ENCODE data around the gene TMEM50A.
A peak's percentile ranks its signal among the peaks of the same experiment; 100 is the strongest.
"Not testable (repeated sequence)": the region's sequence is repeated elsewhere in the genome, so short reads cannot be mapped to it uniquely, and the experiment has no call there.

The TMEM50A gene

DNA sequence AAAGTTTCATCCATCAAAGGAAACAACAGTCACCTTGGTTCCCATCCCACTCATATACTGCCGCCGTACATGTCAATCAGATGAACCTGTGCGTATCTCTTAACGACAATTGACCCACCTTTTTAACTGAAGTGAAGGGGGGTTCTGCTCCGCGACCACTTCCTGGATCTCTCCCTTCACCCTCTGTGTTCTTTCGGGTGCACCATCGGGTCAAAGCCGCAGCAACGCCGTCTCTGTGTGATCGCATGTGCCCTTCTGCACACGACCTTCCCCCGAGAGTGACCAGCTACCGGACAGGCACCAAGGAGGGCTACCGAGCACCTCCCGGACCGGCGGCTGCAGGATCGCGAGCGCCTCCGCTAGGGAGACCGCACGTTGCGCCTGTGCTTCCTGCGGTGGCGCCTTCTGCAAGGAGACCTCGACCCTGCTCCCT, 1.2 kb upstream of the TMEM50A start:
- H3K4me1 ChIP-seq (ENCODE audit: control insufficient read depth in 5 of 5, insufficient read depth in 5 of 5, low read length in 5 of 5), result peaks cover 1 to 28% (median 18%) of the 10 kb centered on the region in 5 donors
- not testable (repeated sequence) for H3K27ac ChIP-seq (ENCODE audit: low read depth, low read length); H3K36me3 ChIP-seq (ENCODE audit: control insufficient read depth in 5 of 5, insufficient read depth in 5 of 5, low read length in 5 of 5); H3K9me3 ChIP-seq (ENCODE audit: control insufficient read depth in 5 of 5, low read length in 5 of 5); H3K27me3 ChIP-seq (ENCODE audit: control insufficient read depth in 5 of 5, insufficient read depth in 4 of 5, low read length in 5 of 5)
- peak overlapping the region in 4 of 5 donors; percentile 48 to 77 (median 67) for H3K9ac ChIP-seq (ENCODE audit: low read length in 5 of 5)
- peak overlapping the region; percentile 62 to 83 (median 75) for H3K4me3 ChIP-seq (ENCODE audit: low read depth in 1 of 5, low read length in 5 of 5)

DNA sequence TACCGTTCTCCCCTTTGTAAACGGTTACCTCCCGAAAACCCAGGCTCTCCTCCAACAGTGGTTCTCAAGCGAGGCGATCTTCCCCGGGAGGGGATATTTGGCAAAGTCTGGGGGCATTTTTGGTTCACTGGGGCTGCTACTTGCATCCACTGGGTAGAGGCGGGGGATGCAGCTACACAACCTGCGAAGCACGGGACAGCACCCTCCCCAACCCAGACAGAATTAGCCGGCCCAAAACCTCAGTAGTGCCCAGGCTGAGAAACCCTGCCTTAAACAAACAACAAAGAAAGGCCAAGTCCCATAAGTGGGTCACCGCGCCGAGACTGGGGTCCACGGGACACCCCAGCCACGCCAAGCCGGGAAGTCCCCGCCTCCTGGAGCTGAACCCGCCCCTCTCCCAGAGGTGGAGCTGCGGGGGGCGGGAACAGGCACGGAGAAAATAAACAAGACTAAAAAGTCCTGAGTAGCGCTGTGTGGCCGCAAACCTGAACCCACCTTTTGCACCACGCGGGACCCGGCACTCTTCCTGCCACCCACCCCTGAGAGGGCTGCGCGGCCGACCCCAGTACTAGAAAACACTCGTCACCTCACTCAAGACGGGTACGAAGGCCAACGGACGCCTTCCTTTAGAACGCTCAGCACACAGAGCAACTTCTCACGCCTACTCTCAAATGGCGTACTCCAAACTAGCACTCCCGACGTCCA, 499 bp upstream of the TMEM50A start:
- H3K4me1 ChIP-seq (ENCODE audit: control insufficient read depth in 5 of 5, insufficient read depth in 5 of 5, low read length in 5 of 5), result peaks cover 1 to 28% (median 18%) of the 10 kb centered on the region in 5 donors
- peak overlapping the region; percentile 48 to 90 (median 85) for H3K4me3 ChIP-seq (ENCODE audit: low read depth in 1 of 5, low read length in 5 of 5)
- not testable (repeated sequence) for H3K9me3 ChIP-seq (ENCODE audit: control insufficient read depth in 5 of 5, low read length in 5 of 5); H3K36me3 ChIP-seq (ENCODE audit: control insufficient read depth in 5 of 5, insufficient read depth in 5 of 5, low read length in 5 of 5); H3K27me3 ChIP-seq (ENCODE audit: control insufficient read depth in 5 of 5, insufficient read depth in 4 of 5, low read length in 5 of 5)
- peak overlapping the region; percentile 83 for H3K27ac ChIP-seq (ENCODE audit: low read depth, low read length)
- H3K9ac ChIP-seq (ENCODE audit: low read length in 5 of 5), result peak overlapping the region in 2 of 5 donors; percentile 64 to 90

DNA sequence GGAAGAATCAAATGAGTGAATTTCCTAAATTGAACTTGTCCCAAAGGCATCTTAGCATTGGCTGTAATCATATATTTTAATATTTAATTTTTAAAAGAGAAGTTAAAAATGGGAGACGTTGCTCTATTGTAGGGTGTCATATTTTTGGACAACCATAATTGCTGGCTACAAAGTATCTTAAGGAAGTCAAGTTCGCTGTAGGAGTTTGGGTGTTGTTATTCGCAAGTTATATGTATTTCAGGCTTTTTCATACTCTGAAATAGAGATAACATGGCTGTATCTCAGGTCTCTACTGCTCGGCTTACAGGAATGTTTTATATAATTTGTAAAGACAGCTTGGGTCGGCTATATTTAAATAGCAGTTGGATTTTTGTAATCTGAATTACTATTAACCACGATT, 852 bp downstream of the TMEM50A start:
- peaks cover 1 to 28% (median 18%) of the 10 kb centered on the region in 5 donors for H3K4me1 ChIP-seq (ENCODE audit: control insufficient read depth in 5 of 5, insufficient read depth in 5 of 5, low read length in 5 of 5)
- peak overlapping the region; percentile 74 to 90 (median 85) for H3K4me3 ChIP-seq (ENCODE audit: low read depth in 1 of 5, low read length in 5 of 5)
- peaks cover 7 to 13% (median 8%) of the 10 kb centered on the region in 5 donors for H3K36me3 ChIP-seq (ENCODE audit: control insufficient read depth in 5 of 5, insufficient read depth in 5 of 5, low read length in 5 of 5)
- peak overlapping the region; percentile 83 for H3K27ac ChIP-seq (ENCODE audit: low read depth, low read length)
- no peaks in the 10 kb centered on the region for H3K9me3 ChIP-seq (ENCODE audit: control insufficient read depth in 5 of 5, low read length in 5 of 5)
- H3K27me3 ChIP-seq (ENCODE audit: control insufficient read depth in 5 of 5, insufficient read depth in 4 of 5, low read length in 5 of 5), result no peaks in the 10 kb centered on the region
- peak overlapping the region; percentile 75 to 90 (median 82) for H3K9ac ChIP-seq (ENCODE audit: low read length in 5 of 5)

DNA sequence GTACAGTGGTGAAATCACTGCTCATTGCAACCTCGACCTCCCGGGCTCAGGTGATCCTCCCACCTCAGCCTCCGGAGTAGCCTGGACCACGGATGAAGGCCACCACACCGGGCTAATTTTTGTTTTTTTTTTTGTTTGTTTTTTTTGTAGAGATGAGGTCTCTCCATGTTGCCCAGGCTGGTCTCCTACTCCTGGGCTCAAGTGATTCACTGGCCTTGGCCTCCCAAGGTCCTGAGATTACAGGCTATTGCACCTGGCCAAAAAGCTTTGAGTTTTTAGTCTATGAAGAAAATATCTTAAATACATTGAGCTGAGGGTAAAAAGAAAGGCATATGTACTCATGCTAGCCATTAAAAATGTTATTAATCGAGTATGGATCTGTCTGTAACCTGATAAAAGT, 3.6 kb downstream of the TMEM50A start:
- no peaks in the 10 kb centered on the region for H3K27me3 ChIP-seq (ENCODE audit: control insufficient read depth in 5 of 5, insufficient read depth in 4 of 5, low read length in 5 of 5)
- no peak overlapping the region for H3K4me3 ChIP-seq (ENCODE audit: low read depth in 1 of 5, low read length in 5 of 5)
- H3K9ac ChIP-seq (ENCODE audit: low read length in 5 of 5), result no peak overlapping the region
- H3K36me3 ChIP-seq (ENCODE audit: control insufficient read depth in 5 of 5, insufficient read depth in 5 of 5, low read length in 5 of 5), result peaks cover 7 to 22% (median 13%) of the 10 kb centered on the region in 5 donors
- no peaks in the 10 kb centered on the region for H3K9me3 ChIP-seq (ENCODE audit: control insufficient read depth in 5 of 5, low read length in 5 of 5)
- H3K4me1 ChIP-seq (ENCODE audit: control insufficient read depth in 5 of 5, insufficient read depth in 5 of 5, low read length in 5 of 5), result peaks cover 1 to 25% (median 16%) of the 10 kb centered on the region in 5 donors
- H3K27ac ChIP-seq (ENCODE audit: low read depth, low read length), result no peak overlapping the region

DNA sequence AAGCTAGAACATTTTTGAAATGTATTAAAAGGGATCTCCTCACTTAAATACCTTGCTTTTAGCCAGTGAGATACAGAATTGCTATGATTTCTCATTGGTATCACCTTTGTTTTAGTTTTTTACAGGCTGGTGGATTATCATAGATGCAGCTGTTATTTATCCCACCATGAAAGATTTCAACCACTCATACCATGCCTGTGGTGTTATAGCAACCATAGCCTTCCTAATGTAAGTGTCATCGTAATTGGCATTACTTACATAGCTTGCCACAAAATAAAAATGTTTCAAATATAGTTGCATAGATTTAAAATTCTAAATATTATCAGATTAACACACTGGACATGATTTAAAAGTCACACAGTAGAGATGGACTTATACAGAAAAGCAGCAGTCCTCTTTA, 4.7 kb downstream of the TMEM50A start:
- no peak overlapping the region for H3K4me3 ChIP-seq (ENCODE audit: low read depth in 1 of 5, low read length in 5 of 5)
- no peaks in the 10 kb centered on the region for H3K27me3 ChIP-seq (ENCODE audit: control insufficient read depth in 5 of 5, insufficient read depth in 4 of 5, low read length in 5 of 5)
- H3K36me3 ChIP-seq (ENCODE audit: control insufficient read depth in 5 of 5, insufficient read depth in 5 of 5, low read length in 5 of 5), result peaks cover 7 to 27% (median 13%) of the 10 kb centered on the region in 5 donors
- H3K9ac ChIP-seq (ENCODE audit: low read length in 5 of 5), result no peak overlapping the region
- no peaks in the 10 kb centered on the region for H3K9me3 ChIP-seq (ENCODE audit: control insufficient read depth in 5 of 5, low read length in 5 of 5)
- no peak overlapping the region for H3K27ac ChIP-seq (ENCODE audit: low read depth, low read length)
- H3K4me1 ChIP-seq (ENCODE audit: control insufficient read depth in 5 of 5, insufficient read depth in 5 of 5, low read length in 5 of 5), result peaks cover 0 to 23% (median 12%) of the 10 kb centered on the region in 5 donors

DNA sequence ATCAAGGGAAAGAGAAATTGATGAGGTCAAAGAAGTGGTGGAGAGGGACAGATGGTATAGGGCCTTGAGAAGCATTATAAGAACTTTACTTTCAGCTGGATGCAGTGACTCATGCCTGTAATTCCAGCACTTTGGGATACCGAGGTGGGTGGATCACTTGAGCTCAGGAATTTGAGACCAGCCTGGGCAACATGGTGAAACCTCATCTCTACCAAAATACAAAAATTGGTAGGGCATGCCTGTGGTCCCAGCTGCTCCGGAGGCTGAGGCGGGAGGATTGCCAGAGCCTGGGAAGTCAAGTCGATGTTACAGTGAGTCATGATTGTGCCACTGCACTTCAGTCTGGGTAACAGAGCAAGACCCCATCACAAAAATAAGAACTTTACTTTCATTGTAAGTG, 5.7 kb downstream of the TMEM50A start:
- no peak overlapping the region for H3K4me3 ChIP-seq (ENCODE audit: low read depth in 1 of 5, low read length in 5 of 5)
- no peaks in the 10 kb centered on the region for H3K9me3 ChIP-seq (ENCODE audit: control insufficient read depth in 5 of 5, low read length in 5 of 5)
- no peak overlapping the region for H3K9ac ChIP-seq (ENCODE audit: low read length in 5 of 5)
- peaks cover 0 to 19% (median 12%) of the 10 kb centered on the region in 5 donors for H3K4me1 ChIP-seq (ENCODE audit: control insufficient read depth in 5 of 5, insufficient read depth in 5 of 5, low read length in 5 of 5)
- no peaks in the 10 kb centered on the region for H3K27me3 ChIP-seq (ENCODE audit: control insufficient read depth in 5 of 5, insufficient read depth in 4 of 5, low read length in 5 of 5)
- H3K36me3 ChIP-seq (ENCODE audit: control insufficient read depth in 5 of 5, insufficient read depth in 5 of 5, low read length in 5 of 5), result peaks cover 7 to 29% (median 14%) of the 10 kb centered on the region in 5 donors
- no peak overlapping the region for H3K27ac ChIP-seq (ENCODE audit: low read depth, low read length)

DNA sequence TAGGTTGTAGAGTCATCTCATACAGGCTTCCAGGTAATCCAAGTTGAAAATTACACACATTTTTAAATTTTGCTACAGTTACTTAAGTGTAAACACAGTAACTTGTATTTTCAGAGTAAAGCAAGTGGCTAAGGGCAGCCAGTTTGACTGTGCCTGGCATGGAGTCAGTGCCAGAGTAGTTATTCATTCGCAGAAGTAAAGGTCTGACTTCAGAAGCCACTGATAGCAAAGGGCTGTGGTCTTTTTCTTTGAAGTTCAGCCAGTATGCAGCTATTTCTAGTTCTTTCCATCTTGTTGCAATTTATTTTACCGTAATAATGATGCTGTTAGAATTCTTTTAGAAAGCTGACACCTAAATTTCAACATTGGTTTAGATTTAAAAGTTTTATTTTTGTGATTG, 9.4 kb downstream of the TMEM50A start:
- Histone ChIP-seq H3K36me3 (ENCODE audit: control insufficient read depth in 5 of 5, insufficient read depth in 5 of 5, low read length in 5 of 5) (peaks cover 8 to 39% (median 21%) of the 10 kb centered on the region in 5 donors), H3K9ac (ENCODE audit: low read length in 5 of 5) (no peak overlapping the region), H3K27ac (ENCODE audit: low read depth, low read length) (no peak overlapping the region), H3K4me1 (ENCODE audit: control insufficient read depth in 5 of 5, insufficient read depth in 5 of 5, low read length in 5 of 5) (no peaks in the 10 kb centered on the region), H3K27me3 (ENCODE audit: control insufficient read depth in 5 of 5, insufficient read depth in 4 of 5, low read length in 5 of 5) (no peaks in the 10 kb centered on the region), H3K4me3 (ENCODE audit: low read depth in 1 of 5, low read length in 5 of 5) (no peak overlapping the region), H3K9me3 (ENCODE audit: control insufficient read depth in 5 of 5, low read length in 5 of 5) (no peaks in the 10 kb centered on the region)

DNA sequence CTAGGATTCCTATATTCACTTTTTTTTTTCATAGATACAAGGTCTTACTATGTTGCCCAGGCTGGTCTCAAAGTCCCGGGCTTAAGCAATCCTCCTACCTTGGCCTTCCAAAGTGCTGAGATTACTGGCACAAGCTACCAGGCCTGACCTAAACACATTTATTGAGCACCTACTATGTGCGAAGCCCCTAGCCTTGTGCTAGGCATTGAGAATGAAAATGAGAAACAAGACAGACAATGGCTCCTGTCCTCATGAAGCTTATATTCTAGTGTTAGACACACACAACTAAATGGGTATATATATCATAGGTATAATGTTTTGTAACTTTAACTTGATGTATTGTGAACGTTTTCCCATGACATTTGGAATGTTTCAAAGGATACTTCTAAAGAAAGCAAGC, 11.5 kb downstream of the TMEM50A start:
- H3K9me3 ChIP-seq (ENCODE audit: control insufficient read depth in 5 of 5, low read length in 5 of 5), result no peaks in the 10 kb centered on the region
- H3K36me3 ChIP-seq (ENCODE audit: control insufficient read depth in 5 of 5, insufficient read depth in 5 of 5, low read length in 5 of 5), result peaks cover 12 to 43% (median 26%) of the 10 kb centered on the region in 5 donors
- no peaks in the 10 kb centered on the region for H3K4me1 ChIP-seq (ENCODE audit: control insufficient read depth in 5 of 5, insufficient read depth in 5 of 5, low read length in 5 of 5)
- H3K9ac ChIP-seq (ENCODE audit: low read length in 5 of 5), result no peak overlapping the region
- H3K4me3 ChIP-seq (ENCODE audit: low read depth in 1 of 5, low read length in 5 of 5), result no peak overlapping the region
- no peak overlapping the region for H3K27ac ChIP-seq (ENCODE audit: low read depth, low read length)
- no peaks in the 10 kb centered on the region for H3K27me3 ChIP-seq (ENCODE audit: control insufficient read depth in 5 of 5, insufficient read depth in 4 of 5, low read length in 5 of 5)

DNA sequence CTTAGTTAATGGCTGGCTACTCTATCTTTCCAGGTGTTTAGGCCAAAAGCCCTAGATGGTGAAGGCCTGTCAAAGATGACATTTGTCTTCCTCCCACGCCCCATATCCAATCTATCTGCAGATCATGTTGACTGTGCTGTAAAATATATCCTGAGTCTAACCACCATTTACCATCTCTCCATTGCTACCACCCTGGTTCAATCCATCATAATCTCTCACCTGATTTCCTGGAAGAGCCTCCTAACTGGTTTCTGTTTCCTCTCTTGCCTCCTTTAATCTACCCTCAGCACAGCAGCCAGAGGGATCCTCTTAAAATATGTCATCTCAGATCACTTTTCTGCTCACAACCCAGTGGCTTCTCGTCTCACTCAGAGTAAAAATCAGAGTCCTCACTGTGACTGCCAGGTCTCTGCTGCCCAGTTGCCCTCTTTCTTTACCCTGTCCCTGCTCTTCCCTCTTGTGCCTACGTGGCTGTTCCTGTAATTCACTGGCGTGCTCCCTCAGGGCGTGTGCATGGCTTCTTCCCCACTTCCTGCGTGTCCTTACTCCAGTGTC, 17.8 kb downstream of the TMEM50A start:
- peaks cover 0 to 6% (median 0%) of the 10 kb centered on the region in 5 donors for H3K4me1 ChIP-seq (ENCODE audit: control insufficient read depth in 5 of 5, insufficient read depth in 5 of 5, low read length in 5 of 5)
- H3K27ac ChIP-seq (ENCODE audit: low read depth, low read length), result no peak overlapping the region
- peaks cover 25 to 68% (median 41%) of the 10 kb centered on the region in 5 donors for H3K36me3 ChIP-seq (ENCODE audit: control insufficient read depth in 5 of 5, insufficient read depth in 5 of 5, low read length in 5 of 5)
- H3K27me3 ChIP-seq (ENCODE audit: control insufficient read depth in 5 of 5, insufficient read depth in 4 of 5, low read length in 5 of 5), result no peaks in the 10 kb centered on the region
- H3K4me3 ChIP-seq (ENCODE audit: low read depth in 1 of 5, low read length in 5 of 5), result no peak overlapping the region
- H3K9ac ChIP-seq (ENCODE audit: low read length in 5 of 5), result no peak overlapping the region
- H3K9me3 ChIP-seq (ENCODE audit: control insufficient read depth in 5 of 5, low read length in 5 of 5), result no peaks in the 10 kb centered on the region

DNA sequence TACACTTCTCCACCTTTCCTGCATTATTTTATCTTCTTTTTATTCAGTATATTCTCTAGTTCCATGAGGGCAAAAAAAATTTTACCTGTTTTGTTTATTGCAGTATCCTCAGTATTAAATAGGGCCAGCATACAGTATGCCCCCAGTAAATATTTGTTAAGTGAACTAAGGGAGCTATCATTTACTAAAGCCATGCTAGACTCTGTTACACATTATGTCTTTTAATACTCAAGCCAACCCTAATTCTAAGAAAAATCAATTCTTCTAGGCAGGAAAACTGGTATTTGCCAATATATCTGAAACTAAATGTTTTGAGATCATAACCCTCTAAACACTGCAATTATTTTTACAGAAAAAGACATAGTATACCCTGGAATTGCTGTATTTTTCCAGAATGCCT, 18.3 kb downstream of the TMEM50A start:
- no peaks in the 10 kb centered on the region for H3K9me3 ChIP-seq (ENCODE audit: control insufficient read depth in 5 of 5, low read length in 5 of 5)
- no peak overlapping the region for H3K4me3 ChIP-seq (ENCODE audit: low read depth in 1 of 5, low read length in 5 of 5)
- no peaks in the 10 kb centered on the region for H3K27me3 ChIP-seq (ENCODE audit: control insufficient read depth in 5 of 5, insufficient read depth in 4 of 5, low read length in 5 of 5)
- H3K27ac ChIP-seq (ENCODE audit: low read depth, low read length), result no peak overlapping the region
- H3K9ac ChIP-seq (ENCODE audit: low read length in 5 of 5), result no peak overlapping the region
- peaks cover 26 to 73% (median 46%) of the 10 kb centered on the region in 5 donors for H3K36me3 ChIP-seq (ENCODE audit: control insufficient read depth in 5 of 5, insufficient read depth in 5 of 5, low read length in 5 of 5)
- H3K4me1 ChIP-seq (ENCODE audit: control insufficient read depth in 5 of 5, insufficient read depth in 5 of 5, low read length in 5 of 5), result peaks cover 0 to 7% (median 0%) of the 10 kb centered on the region in 5 donors

Measured in subcutaneous abdominal adipose tissue (tissue), 5 donors.